OCI-LY3 (cell line): Measurements from ENCODE around the gene AOC3.

Source experiments
- CTCF ChIP-seq: fragments of 200-600, 300-600 bp; sonication (generic); IDR thresholded peaks from 2 replicates; pipeline ENCODE4 v1.5.1; 2014; ENCODE audit warnings: antibody characterized with exemption, low read length, low read depth
- EZH2phosphoT487 ChIP-seq: fragments of 200-600 bp; shearing (Covaris generic); IDR thresholded peaks from 2 replicates; pipeline ENCODE4 v1.6.1; 2018; ENCODE audit warnings: antibody characterized with exemption, mixed run types, low read depth

DNA sequence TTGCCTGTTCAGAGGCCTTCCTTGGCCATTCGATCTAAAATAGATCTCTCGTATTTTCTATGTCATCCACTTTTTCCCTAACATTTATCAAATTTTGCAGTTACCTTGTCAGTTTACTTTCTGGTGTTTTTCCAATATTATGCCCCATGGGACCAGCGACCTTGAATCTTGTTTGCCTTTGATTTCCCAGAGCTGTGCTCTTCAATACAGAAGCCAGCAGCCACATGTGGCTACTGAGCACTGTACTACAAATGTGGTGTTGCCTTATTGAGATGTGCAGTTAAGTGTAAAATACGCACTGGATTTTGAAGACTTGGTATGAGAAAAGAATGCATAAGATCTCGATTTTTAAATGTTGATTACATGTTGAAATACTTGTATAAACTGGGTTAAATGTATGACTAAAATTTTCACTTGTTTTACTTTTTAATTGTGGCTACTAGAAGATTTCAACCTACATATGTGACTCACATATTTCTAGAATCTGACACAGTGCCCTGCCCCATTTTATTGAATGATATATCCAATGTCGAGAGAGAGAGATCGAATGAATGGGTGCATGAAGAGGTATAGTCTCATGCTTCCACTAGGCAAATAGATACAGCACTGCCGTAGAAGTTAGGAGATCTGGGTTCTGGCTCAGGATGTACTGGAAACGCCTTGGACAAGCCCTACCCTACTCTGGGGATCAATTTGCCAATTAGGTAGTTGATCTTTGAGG lies 18.6 kb upstream of the AOC3 start:
- no peak for TF ChIP-seq CTCF
- TF ChIP-seq EZH2phosphoT487, result no peak
